Heart left ventricle (tissue), 13 donors: ENCODE results near the gene MTURN.

Experiments
- POLR2A ChIP-seq, 2 donors: fragments of 450-650 bp; IDR thresholded peaks; one replicate each; pipeline ENCODE4 v1.6.1; 2017; ENCODE audit warnings: antibody characterized with exemption in 2 of 2, mild to moderate bottlenecking in 2 of 2, moderate library complexity in 2 of 2
- TF ChIP-seq, protein P1 (sequence below), 12 donors: fragments of 200-600 bp; sonication (generic) in 4 of 12; IDR thresholded peaks; one replicate each; pipeline versions ENCODE4 v1.5.0 to v1.8.0; 2018 to 2022; ENCODE audit warnings: antibody characterized with exemption in 12 of 12, mild to moderate bottlenecking in 5 of 12
- donor health status: ischemic (EF 13 %, LVEDD 7.1; RV severe dilation, severe dysfunction).
- donor health status: DM: no; HTN: yes; CAD: no.
- donor health status: DM: no; HTN: no; CAD: no.
- donor health status: ischemic (EF 25% LVEDD 6.9; RV normal size, moderate dysfunction).
- donor health status: ischemic (EF 25% LVEDD 5.7; RV mildly dilated, moderate dysfunction).
- donor health status: ischemic (EF 35%, LVEDD 5.7; RV mildly dilated, moderate dysfunction).
- donor health status: nonischemic (EF 11% LVEDD 7.7; RV severe dilation, severe dysfunction).
- donor health status: DM: yes; HTN: yes; CAD: no.
- donor health status: PGD.
- donor health status: ischemic (EF 29% LVEDD 5.4; RV normal size, mild dysfunction).
- donor health status: nonischemic (EF 23%, LVEDD 6.1; RV moderate dilation, normal function).

DNA sequence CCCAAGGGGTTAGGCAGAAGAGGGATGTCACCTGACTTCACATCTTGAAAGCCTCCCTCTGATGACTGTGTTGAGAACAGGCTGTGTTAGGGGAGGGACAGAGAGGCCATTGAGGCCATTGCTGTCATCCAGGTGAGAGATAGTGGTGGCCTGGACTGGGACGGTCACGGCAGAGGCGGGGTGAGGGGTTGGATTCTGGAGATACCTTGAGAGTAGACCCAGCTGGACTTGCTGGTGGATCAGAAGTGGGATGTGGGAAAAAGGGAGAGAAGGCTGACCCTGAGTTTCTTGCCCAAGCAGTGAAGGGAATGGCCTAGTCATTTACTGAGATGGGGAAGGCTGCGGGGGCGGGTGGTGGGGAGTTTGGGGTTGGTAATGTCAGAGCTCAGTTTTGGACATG, 13.6 kb downstream of the MTURN start:
- TF ChIP-seq, protein P1, sequence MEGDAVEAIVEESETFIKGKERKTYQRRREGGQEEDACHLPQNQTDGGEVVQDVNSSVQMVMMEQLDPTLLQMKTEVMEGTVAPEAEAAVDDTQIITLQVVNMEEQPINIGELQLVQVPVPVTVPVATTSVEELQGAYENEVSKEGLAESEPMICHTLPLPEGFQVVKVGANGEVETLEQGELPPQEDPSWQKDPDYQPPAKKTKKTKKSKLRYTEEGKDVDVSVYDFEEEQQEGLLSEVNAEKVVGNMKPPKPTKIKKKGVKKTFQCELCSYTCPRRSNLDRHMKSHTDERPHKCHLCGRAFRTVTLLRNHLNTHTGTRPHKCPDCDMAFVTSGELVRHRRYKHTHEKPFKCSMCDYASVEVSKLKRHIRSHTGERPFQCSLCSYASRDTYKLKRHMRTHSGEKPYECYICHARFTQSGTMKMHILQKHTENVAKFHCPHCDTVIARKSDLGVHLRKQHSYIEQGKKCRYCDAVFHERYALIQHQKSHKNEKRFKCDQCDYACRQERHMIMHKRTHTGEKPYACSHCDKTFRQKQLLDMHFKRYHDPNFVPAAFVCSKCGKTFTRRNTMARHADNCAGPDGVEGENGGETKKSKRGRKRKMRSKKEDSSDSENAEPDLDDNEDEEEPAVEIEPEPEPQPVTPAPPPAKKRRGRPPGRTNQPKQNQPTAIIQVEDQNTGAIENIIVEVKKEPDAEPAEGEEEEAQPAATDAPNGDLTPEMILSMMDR (IDR thresholded peaks at IDR 0.05), result no peak
- TF ChIP-seq POLR2A (IDR thresholded peaks at IDR 0.05), result no peak
